Panc1 (cell line): ENCODE data around the gene GTF2H3.

Experiments used
- CTCF ChIP-seq: fragments of 450-650 bp; IDR thresholded peaks from 2 replicates; pipeline ENCODE4 v1.5.1; 2017; ENCODE audit warnings: mild to moderate bottlenecking
- POLR2AphosphoS5 ChIP-seq: IDR thresholded peaks from 2 replicates; pipeline ENCODE4 v1.6.1; 2012; ENCODE audit warnings: mild to moderate bottlenecking, low read depth, low read length, moderate library complexity

GRCh38 chr12:123621101-123621500 is 12.5 kb upstream of the GTF2H3 start:
- no peak for TF ChIP-seq CTCF
- TF ChIP-seq POLR2AphosphoS5 = no peak
